OCI-LY7 (cell line): ENCODE measurements around the gene PLXNA4.

Experiments
- CTCF ChIP-seq: fragments of 200-600 bp; sonication (generic); conservative IDR thresholded peaks from 2 replicates; pipeline ENCODE4 v1.5.1; 2014; ENCODE audit warnings: mild to moderate bottlenecking, antibody characterized with exemption, low read length, moderate library complexity, mixed read lengths
- EZH2phosphoT487 ChIP-seq: fragments of 200-600 bp; sonication (generic); IDR thresholded peaks from 2 replicates; pipeline ENCODE4 v1.6.1; 2018; ENCODE audit warnings: low read depth, borderline replicate concordance, mild to moderate bottlenecking, mixed run types, antibody characterized with exemption, low read length, moderate library complexity, mixed read lengths

- TF ChIP-seq CTCF = no peak
- TF ChIP-seq EZH2phosphoT487 = no peak
Observed at GRCh38 chr7:132150711-132151110, 425.6 kb downstream of the PLXNA4 start.
